Measurements from ENCODE around the gene FAM163A.
"Not testable (repeated sequence)": the region's sequence is repeated elsewhere in the genome, so short reads cannot be mapped to it uniquely, and the experiment has no call there.

FAM163A gene

GRCh38 chr1:179742717-179743678 is at the start of gene FAM163A:
FAM163A (plus strand) TSS chr1:179743291; CDS start chr1:179813098, 69,807 bp downstream.
- in situ Hi-C loops (cut with MboI; ENCODE audit: low sequenced_read_pairs): no loop called here

- in situ Hi-C loops (cut with MboI; ENCODE audit: low sequenced_read_pairs): not testable (repeated sequence)
These were observed 48.6 kb upstream of the FAM163A start for GRCh38 chr1:179694530-179694929.

GRCh38 chr1:179702946-179703539 is 40.0 kb upstream of the FAM163A start:
- in situ Hi-C loops (cut with MboI; ENCODE audit: low sequenced_read_pairs): no loop called here

- in situ Hi-C loops (cut with MboI; ENCODE audit: low sequenced_read_pairs): no loop called here
These were observed 36.7 kb upstream of the FAM163A start for GRCh38 chr1:179706339-179706941.

- in situ Hi-C loops (cut with MboI; ENCODE audit: low sequenced_read_pairs): no loop called here
These were observed 35.7 kb upstream of the FAM163A start for GRCh38 chr1:179707406-179707805.

- in situ Hi-C loops (cut with MboI; ENCODE audit: low sequenced_read_pairs): no loop called here
These were observed 34.5 kb upstream of the FAM163A start for GRCh38 chr1:179708434-179709195.

- in situ Hi-C loops (cut with MboI; ENCODE audit: low sequenced_read_pairs): no loop called here
These were observed 33.2 kb upstream of the FAM163A start for GRCh38 chr1:179709841-179710329.

- in situ Hi-C loops (cut with MboI; ENCODE audit: low sequenced_read_pairs): no loop called here
These were observed 28.9 kb upstream of the FAM163A start for GRCh38 chr1:179714159-179714558.

- in situ Hi-C loops (cut with MboI; ENCODE audit: low sequenced_read_pairs): no loop called here
These were observed 28.5 kb upstream of the FAM163A start for GRCh38 chr1:179714623-179715022.

- in situ Hi-C loops (cut with MboI; ENCODE audit: low sequenced_read_pairs): no loop called here
These were observed 23.8 kb upstream of the FAM163A start for GRCh38 chr1:179719272-179719671.

- in situ Hi-C loops (cut with MboI; ENCODE audit: low sequenced_read_pairs): no loop called here
These were observed 14.8 kb upstream of the FAM163A start for GRCh38 chr1:179728271-179728670.

GRCh38 chr1:179729881-179730280 is 13.2 kb upstream of the FAM163A start:
- in situ Hi-C loops (cut with MboI; ENCODE audit: low sequenced_read_pairs): no loop called here

GRCh38 chr1:179731643-179732042 is 11.4 kb upstream of the FAM163A start:
- in situ Hi-C loops (cut with MboI; ENCODE audit: low sequenced_read_pairs): no loop called here

- in situ Hi-C loops (cut with MboI; ENCODE audit: low sequenced_read_pairs): no loop called here
These were observed 800 bp upstream of the FAM163A start for GRCh38 chr1:179742291-179742690.

GRCh38 chr1:179743679-179744400 is 749 bp downstream of the FAM163A start:
- in situ Hi-C loops (cut with MboI; ENCODE audit: low sequenced_read_pairs): no loop called here

GRCh38 chr1:179744401-179745130 is 1.5 kb downstream of the FAM163A start:
- in situ Hi-C loops (cut with MboI; ENCODE audit: low sequenced_read_pairs): no loop called here

GRCh38 chr1:179745131-179745611 is 2.1 kb downstream of the FAM163A start:
- in situ Hi-C loops (cut with MboI; ENCODE audit: low sequenced_read_pairs): no loop called here

GRCh38 chr1:179745743-179746142 is 2.7 kb downstream of the FAM163A start:
- in situ Hi-C loops (cut with MboI; ENCODE audit: low sequenced_read_pairs): no loop called here

- in situ Hi-C loops (cut with MboI; ENCODE audit: low sequenced_read_pairs): no loop called here
These were observed 4.5 kb downstream of the FAM163A start for GRCh38 chr1:179747611-179748010.
